Heart left ventricle (tissue), 16 donors: ENCODE data around the gene STPG3. TPM values are rescaled to one million over a fixed set of nuclear protein-coding genes. Genes with fewer than 3 reads are reported as not detected.

ENCODE experiments used
- ATAC-seq, 4 donors: fragments of 200-7000 bp; cut with Tn5 transposase; one replicate each; pipeline ENCODE4 v1.9.1; 2020 to 2022; ENCODE audit warnings: moderate library complexity in 4 of 4, mild to moderate bottlenecking in 3 of 4, moderate number of reproducible peaks in 1 of 4
- DNase-seq, 5 donors: peaks; one replicate each; pipeline ENCODE4 v3.0.0-alpha.2; 2020
- H3K27ac ChIP-seq, 12 donors: fragments of 200-600 bp; sonication (generic) in 4 of 12; one replicate each; pipeline versions ENCODE4 v1.5.0 to v1.8.0; 2016 to 2022; ENCODE audit warnings: mild to moderate bottlenecking in 2 of 12
- H3K27me3 ChIP-seq, 9 donors: fragments of 200-600 bp; sonication (generic) in 2 of 9; one replicate each; pipeline versions ENCODE4 v1.5.1 to v1.8.0; 2016 to 2022; ENCODE audit warnings: mild to moderate bottlenecking in 3 of 9
- H3K36me3 ChIP-seq, 9 donors: fragments of 200-600 bp; sonication (generic) in 2 of 9; one replicate each; pipeline versions ENCODE4 v1.5.0 to v1.8.0; 2018 to 2022; ENCODE audit warnings: mild to moderate bottlenecking in 2 of 9
- H3K4me1 ChIP-seq, 12 donors: fragments of 200-600 bp; sonication (generic) in 4 of 12; one replicate each; pipeline versions ENCODE4 v1.5.0 to v1.8.0; 2016 to 2022; ENCODE audit warnings: mild to moderate bottlenecking in 3 of 12
- H3K4me3 ChIP-seq, 12 donors: fragments of 200-600 bp; sonication (generic) in 4 of 12; one replicate each; pipeline versions ENCODE4 v1.5.0 to v1.8.0; 2017 to 2022; ENCODE audit warnings: mild to moderate bottlenecking in 9 of 12, moderate library complexity in 4 of 12
- H3K9me3 ChIP-seq, 12 donors: fragments of 200-600 bp; sonication (generic) in 4 of 12; one replicate each; pipeline versions ENCODE4 v1.5.0 to v1.8.0; 2016 to 2022; ENCODE audit warnings: mild to moderate bottlenecking in 1 of 12
- CTCF ChIP-seq, 12 donors: fragments of 200-600 bp; sonication (generic) in 4 of 12; IDR thresholded peaks; one replicate each; pipeline versions ENCODE4 v1.5.0 to v1.8.0; 2018 to 2022; ENCODE audit warnings: antibody characterized with exemption in 12 of 12, mild to moderate bottlenecking in 5 of 12
- POLR2A ChIP-seq, 2 donors: fragments of 450-650 bp; IDR thresholded peaks; one replicate each; pipeline ENCODE4 v1.6.1; 2017; ENCODE audit warnings: antibody characterized with exemption in 2 of 2, mild to moderate bottlenecking in 2 of 2, moderate library complexity in 2 of 2
- WGBS, 4 donors: extraction: QIAGEN DNeasy Blood & Tissue Kit in 2 of 4; methylation state at CpG; one replicate each; pipeline versions ENCODE4 v1.1.5 to v1.1.7; 2013 to 2018; 5-methylcytosine and 5-hydroxymethylcytosine counted together
- intact Hi-C, 10 donors: fragments of 100-400 bp; cut with DNase I; formaldehyde crosslinking; loops; one replicate each; pipeline versions ENCODE4 v1.11.1 to v1.14.2; 2022
- polyA plus RNA-seq, 2 donors: library from polyadenylated mRNA; stranded (reverse); fragments of 200-250 nt; gene quantifications; one replicate each; pipeline ENCODE4 v1.2.3, GENCODE V29; 2013
- total RNA-seq, 9 donors: library from RNA; depleted of rRNA in 2 of 9; stranded (reverse); fragments of >200 nt in 2 of 9; fragmentation: NEBNext Ultra II Directional in 3 of 9; extraction: Animal tissue kit (Norgen Biotek cat#: 25700) in 3 of 9; gene quantifications; one replicate each; pipeline versions ENCODE4 v1.1.0 to v1.2.4, GENCODE V29; 2016 to 2023
- donor health status: ischemic (EF 13 %, LVEDD 7.1; RV severe dilation, severe dysfunction).
- donor health status: healthy with polysubstance abuse.
- donor health status: DM: no; HTN: yes; CAD: no.
- donor health status: DM: no; HTN: no; CAD: no.
- donor health status: ischemic (EF 25% LVEDD 6.9; RV normal size, moderate dysfunction).
- donor health status: ischemic (EF 25% LVEDD 5.7; RV mildly dilated, moderate dysfunction).
- donor health status: healthy.
- donor health status: DM: yes; HTN: yes; CAD: no.
- donor health status: ischemic (EF 35%, LVEDD 5.7; RV mildly dilated, moderate dysfunction).
- donor health status: nonischemic (EF 11% LVEDD 7.7; RV severe dilation, severe dysfunction).
- donor health status: DM: yes; HTN: yes; CAD: no.
- donor health status: PGD.
- donor health status: ischemic (EF 29% LVEDD 5.4; RV normal size, mild dysfunction).
- donor health status: nonischemic (EF 23%, LVEDD 6.1; RV moderate dilation, normal function).

The STPG3 gene
- total and polyA plus RNA-seq, 11 donors, result 0.23 to 0.61 (median 0.31) TPM; not detected in 8

GRCh38 chr9:137267933-137268355, 16.9 kb downstream of the STPG3 start:
- DNase-seq (peak in 1 of 5 donors; percentile 7), ATAC-seq (no peak)
- TF ChIP-seq CTCF (IDR thresholded peaks at IDR 0.05) (no peak), POLR2A (IDR thresholded peaks at IDR 0.05) (no peak)
- H3K9me3 ChIP-seq, result no peaks in the 10 kb centered on the region
- peak overlapping the region in 11 of 12 donors; percentile 67 to 93 (median 82) for H3K27ac ChIP-seq
- 84 to 93% (median 90%) methylated on average over 4 to 6 of the region's 6 CpGs for WGBS, 4 donors
- peaks cover 3 to 62% (median 30%) of the 10 kb centered on the region in 12 donors for H3K4me1 ChIP-seq
- intact Hi-C loops, result no loop called here
- H3K4me3 ChIP-seq, result peak overlapping the region in 8 of 12 donors; percentile 30 to 53 (median 43)
- no peaks in the 10 kb centered on the region for H3K27me3 ChIP-seq
- H3K36me3 ChIP-seq, result peaks cover 0 to 83% (median 56%) of the 10 kb centered on the region in 9 donors

GRCh38 chr9:137268538-137269201, 17.6 kb downstream of the STPG3 start:
- DNase-seq (peak in 4 of 5 donors; percentile 37 to 66 (median 52)), ATAC-seq (peak; percentile 6 to 36 (median 27))
- WGBS, 4 donors, result 46 to 66% (median 55%) methylated on average over 19 of the region's 19 CpGs
- intact Hi-C loops, result no loop called here
- Histone ChIP-seq H3K27ac (peak overlapping the region; percentile 67 to 93 (median 82)), H3K4me1 (peaks cover 3 to 62% (median 30%) of the 10 kb centered on the region in 12 donors), H3K4me3 (peak overlapping the region in 10 of 12 donors; percentile 30 to 53 (median 40)), H3K27me3 (no peaks in the 10 kb centered on the region), H3K9me3 (no peaks in the 10 kb centered on the region), H3K36me3 (peaks cover 0 to 85% (median 58%) of the 10 kb centered on the region in 9 donors)
- no peak for TF ChIP-seq CTCF (IDR thresholded peaks at IDR 0.05)
- TF ChIP-seq POLR2A (IDR thresholded peaks at IDR 0.05), result no peak

GRCh38 chr9:137269231-137269772, 18.2 kb downstream of the STPG3 start:
- peaks cover 0 to 78% (median 51%) of the 10 kb centered on the region in 9 donors for H3K36me3 ChIP-seq
- H3K9me3 ChIP-seq, result no peaks in the 10 kb centered on the region
- peaks cover 3 to 68% (median 35%) of the 10 kb centered on the region in 12 donors for H3K4me1 ChIP-seq
- peak; percentile 47 to 80 (median 74) for DNase-seq
- intact Hi-C loops, result no loop called here
- peak overlapping the region; percentile 67 to 93 (median 82) for H3K27ac ChIP-seq
- ATAC-seq, result peak; percentile 66 to 85 (median 78)
- no peaks in the 10 kb centered on the region for H3K27me3 ChIP-seq
- H3K4me3 ChIP-seq, result peak overlapping the region in 10 of 12 donors; percentile 30 to 53 (median 40)
- TF ChIP-seq POLR2A (IDR thresholded peaks at IDR 0.05) (peak in 1 of 2 donors; percentile 62), CTCF (IDR thresholded peaks at IDR 0.05) (no peak)
- 26 to 35% (median 29%) methylated on average over 16 to 17 of the region's 17 CpGs for whole genome bisulfite sequencing, 4 donors
